ENCODE measurements around the gene CPVL.

- TF ChIP-seq CTCF (IDR thresholded peaks at IDR 0.05), result no peak
- no peak for TF ChIP-seq POLR2A (IDR thresholded peaks at IDR 0.05)
Observed at GRCh38 chr7:28998105-28998504, 148.2 kb downstream of the CPVL start.
